ENCODE results near the gene CHURC1. TPM values are rescaled to one million over a fixed set of nuclear protein-coding genes. Genes with fewer than 3 reads are reported as not detected.

CHURC1 gene
- total RNA-seq, 1 experiment from 2014 or later = 52.6 TPM

DNA sequence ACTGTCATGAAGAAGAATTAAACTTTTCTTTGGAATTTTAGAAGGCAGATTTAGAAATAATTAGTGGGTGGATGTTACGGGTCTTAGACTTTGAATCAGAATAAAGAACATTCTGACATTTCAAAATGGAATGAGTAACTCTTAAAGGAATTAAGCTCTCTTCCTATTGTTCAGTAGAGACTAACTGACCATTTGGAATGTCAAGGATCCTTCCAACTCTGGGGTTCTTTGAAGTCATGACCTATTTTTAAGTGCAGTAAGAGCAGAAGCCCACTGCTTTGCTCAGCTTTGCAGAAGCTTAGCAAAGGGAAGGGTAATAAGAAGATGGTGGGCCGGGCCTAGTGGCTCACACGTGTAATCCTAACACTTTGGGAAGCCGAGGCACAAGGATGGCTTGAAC is 4.0 kb downstream of the CHURC1 start:
- Histone ChIP-seq H3K9me3 (no peaks in the 10 kb centered on the region), H3K4me1 (peaks cover 7% of the 10 kb centered on the region), H3K4me3 (ENCODE audit: low read depth, low read length) (no peak overlapping the region), H3K27me3 (replicated peaks; ENCODE audit: control insufficient read depth, insufficient read depth, low read length) (no peaks in the 10 kb centered on the region), H3K36me3 (ENCODE audit: control insufficient read depth, insufficient read depth, low read length) (no peaks in the 10 kb centered on the region)
- intact Hi-C loops (cut with micrococcal nuclease; ENCODE audit: unreplicated experiment) = no loop called here
- no peaks in the 10 kb centered on the region for H3K27me3 Mint-ChIP-seq (ENCODE audit: insufficient read depth, unreplicated experiment)
- TF ChIP-seq CTCF (IDR thresholded peaks at IDR 0.05; ENCODE audit: insufficient read depth in 1 of 2, low read depth in 1 of 2, low read length in 1 of 2, severe bottlenecking in 1 of 2, unreplicated experiment in 1 of 2) = no peak
- no peak overlapping the region for H3K4me3 Mint-ChIP-seq (ENCODE audit: unreplicated experiment)
- no peak overlapping the region for H3K27ac Mint-ChIP-seq (ENCODE audit: unreplicated experiment)
- H3K36me3 Mint-ChIP-seq (ENCODE audit: insufficient read depth, unreplicated experiment) = peaks cover 17% of the 10 kb centered on the region
- DNase-seq = no peak
- POLR2A ChIA-PET = no interaction called here
- CTCF ChIA-PET = no interaction called here
- no TSS peak for BruUV-seq (replicated peaks)
- peaks cover 24% of the 10 kb centered on the region for H3K4me1 Mint-ChIP-seq (ENCODE audit: low read depth, unreplicated experiment)
- no peaks in the 10 kb centered on the region for H3K9me3 Mint-ChIP-seq (ENCODE audit: unreplicated experiment)

DNA sequence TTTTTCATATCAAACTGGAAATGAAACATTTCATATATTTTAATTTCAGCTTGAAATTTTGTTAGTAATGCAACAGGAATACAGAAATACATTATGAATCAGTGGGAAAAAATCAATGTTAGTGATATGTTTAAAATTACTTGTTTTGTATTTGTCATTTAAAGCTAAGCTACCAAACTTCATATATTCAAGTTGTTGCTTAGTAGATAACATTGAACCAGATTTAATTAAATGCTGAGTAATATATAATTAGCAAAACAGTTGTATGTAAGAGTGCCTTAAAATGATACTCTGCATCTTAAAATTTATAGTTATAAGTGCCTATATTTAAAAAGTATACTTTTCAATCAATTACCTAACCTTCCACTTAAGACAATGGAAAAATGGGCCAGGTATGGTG is 5.0 kb downstream of the CHURC1 start:
- intact Hi-C loops (cut with micrococcal nuclease; ENCODE audit: unreplicated experiment) = no loop called here

GRCh38 chr14:64919618-64920017 is 5.4 kb downstream of the CHURC1 start:
- POLR2A ChIA-PET = no interaction called here
- no TSS peak for BruUV-seq (replicated peaks)
- Histone ChIP-seq H3K4me1 (peaks cover 7% of the 10 kb centered on the region), H3K9me3 (no peaks in the 10 kb centered on the region), H3K4me3 (ENCODE audit: low read depth, low read length) (no peak overlapping the region), H3K27me3 (replicated peaks; ENCODE audit: control insufficient read depth, insufficient read depth, low read length) (no peaks in the 10 kb centered on the region), H3K36me3 (ENCODE audit: control insufficient read depth, insufficient read depth, low read length) (no peaks in the 10 kb centered on the region)
- H3K9me3 Mint-ChIP-seq (ENCODE audit: unreplicated experiment) = no peaks in the 10 kb centered on the region
- DNase-seq = no peak
- CTCF ChIA-PET = no interaction called here
- peaks cover 24% of the 10 kb centered on the region for H3K4me1 Mint-ChIP-seq (ENCODE audit: low read depth, unreplicated experiment)
- no peaks in the 10 kb centered on the region for H3K27me3 Mint-ChIP-seq (ENCODE audit: insufficient read depth, unreplicated experiment)
- H3K4me3 Mint-ChIP-seq (ENCODE audit: unreplicated experiment) = no peak overlapping the region
- TF ChIP-seq CTCF (IDR thresholded peaks at IDR 0.05; ENCODE audit: insufficient read depth in 1 of 2, low read depth in 1 of 2, low read length in 1 of 2, severe bottlenecking in 1 of 2, unreplicated experiment in 1 of 2) = no peak
- intact Hi-C loops (cut with micrococcal nuclease; ENCODE audit: unreplicated experiment) = no loop called here
- H3K27ac Mint-ChIP-seq (ENCODE audit: unreplicated experiment) = no peak overlapping the region
- H3K36me3 Mint-ChIP-seq (ENCODE audit: insufficient read depth, unreplicated experiment) = peaks cover 20% of the 10 kb centered on the region

More for the DNA sequence above, 5.0 kb downstream of the CHURC1 start:
- no peak for TF ChIP-seq CTCF (IDR thresholded peaks at IDR 0.05; ENCODE audit: insufficient read depth in 1 of 2, low read depth in 1 of 2, low read length in 1 of 2, severe bottlenecking in 1 of 2, unreplicated experiment in 1 of 2)
- ChIA-PET POLR2A (no interaction called here), CTCF (no interaction called here)
- no peaks in the 10 kb centered on the region for H3K36me3 ChIP-seq (ENCODE audit: control insufficient read depth, insufficient read depth, low read length)
- H3K4me3 ChIP-seq (ENCODE audit: low read depth, low read length) = no peak overlapping the region
- Mint-ChIP-seq H3K4me1 (ENCODE audit: low read depth, unreplicated experiment) (peaks cover 24% of the 10 kb centered on the region), H3K9me3 (ENCODE audit: unreplicated experiment) (no peaks in the 10 kb centered on the region), H3K27me3 (ENCODE audit: insufficient read depth, unreplicated experiment) (no peaks in the 10 kb centered on the region), H3K27ac (ENCODE audit: unreplicated experiment) (no peak overlapping the region), H3K36me3 (ENCODE audit: insufficient read depth, unreplicated experiment) (peaks cover 20% of the 10 kb centered on the region), H3K4me3 (ENCODE audit: unreplicated experiment) (no peak overlapping the region)
- peaks cover 7% of the 10 kb centered on the region for H3K4me1 ChIP-seq
- no peaks in the 10 kb centered on the region for H3K9me3 ChIP-seq
- DNase-seq = no peak
- BruUV-seq (replicated peaks) = no TSS peak
- H3K27me3 ChIP-seq (replicated peaks; ENCODE audit: control insufficient read depth, insufficient read depth, low read length) = no peaks in the 10 kb centered on the region
